ENCODE measurements around the gene KDM4B. TPM values are rescaled to one million over a fixed set of nuclear protein-coding genes. Genes with fewer than 3 reads are reported as not detected.
"Not testable (repeated sequence)": the region's sequence is repeated elsewhere in the genome, so short reads cannot be mapped to it uniquely, and the experiment has no call there.

KDM4B gene
- total RNA-seq, 4 donors from 2014 or later = 26.0 to 51.2 (median 34.2) TPM

GRCh38 chr19:5156231-5156986, 187.5 kb downstream of the KDM4B start:
- H3K9me3 ChIP-seq = peaks cover 0 to 14% (median 6%) of the 10 kb centered on the region in 4 donors
- TF ChIP-seq POLR2A (IDR thresholded peaks at IDR 0.05; ENCODE audit: low read depth) = no peak
- no peak for TF ChIP-seq POLR2AphosphoS5 (IDR thresholded peaks at IDR 0.05)
- no peak for TF ChIP-seq EP300 (IDR thresholded peaks at IDR 0.05)
- TF ChIP-seq, protein P1, sequence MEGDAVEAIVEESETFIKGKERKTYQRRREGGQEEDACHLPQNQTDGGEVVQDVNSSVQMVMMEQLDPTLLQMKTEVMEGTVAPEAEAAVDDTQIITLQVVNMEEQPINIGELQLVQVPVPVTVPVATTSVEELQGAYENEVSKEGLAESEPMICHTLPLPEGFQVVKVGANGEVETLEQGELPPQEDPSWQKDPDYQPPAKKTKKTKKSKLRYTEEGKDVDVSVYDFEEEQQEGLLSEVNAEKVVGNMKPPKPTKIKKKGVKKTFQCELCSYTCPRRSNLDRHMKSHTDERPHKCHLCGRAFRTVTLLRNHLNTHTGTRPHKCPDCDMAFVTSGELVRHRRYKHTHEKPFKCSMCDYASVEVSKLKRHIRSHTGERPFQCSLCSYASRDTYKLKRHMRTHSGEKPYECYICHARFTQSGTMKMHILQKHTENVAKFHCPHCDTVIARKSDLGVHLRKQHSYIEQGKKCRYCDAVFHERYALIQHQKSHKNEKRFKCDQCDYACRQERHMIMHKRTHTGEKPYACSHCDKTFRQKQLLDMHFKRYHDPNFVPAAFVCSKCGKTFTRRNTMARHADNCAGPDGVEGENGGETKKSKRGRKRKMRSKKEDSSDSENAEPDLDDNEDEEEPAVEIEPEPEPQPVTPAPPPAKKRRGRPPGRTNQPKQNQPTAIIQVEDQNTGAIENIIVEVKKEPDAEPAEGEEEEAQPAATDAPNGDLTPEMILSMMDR (IDR thresholded peaks at IDR 0.05) = no peak
- no peak overlapping the region for H3K4me3 ChIP-seq
- H3K4me1 ChIP-seq = no peaks in the 10 kb centered on the region
- no peak overlapping the region for H3K27ac ChIP-seq (replicated peaks in 1 of 4)
- no peaks in the 10 kb centered on the region for H3K27me3 ChIP-seq
- 57% methylated on average over 23 of the region's 23 CpGs for whole genome bisulfite sequencing
- no peak for DNase-seq (ENCODE audit: extremely low spot score)
- intact Hi-C loops (cut with DNase I) = no loop called here
- H3K36me3 ChIP-seq = peaks cover 5 to 12% (median 11%) of the 10 kb centered on the region in 4 donors

- no peaks in the 10 kb centered on the region for H3K27me3 ChIP-seq
- 59% methylated on average over 4 of the region's 4 CpGs for WGBS
- no peak overlapping the region for H3K27ac ChIP-seq (replicated peaks in 1 of 4)
- no peaks in the 10 kb centered on the region for H3K4me1 ChIP-seq
- no peak overlapping the region for H3K4me3 ChIP-seq
- peaks cover 0 to 14% (median 6%) of the 10 kb centered on the region in 4 donors for H3K9me3 ChIP-seq
- TF ChIP-seq, protein P1 (IDR thresholded peaks at IDR 0.05) = no peak
- TF ChIP-seq POLR2AphosphoS5 (IDR thresholded peaks at IDR 0.05) (no peak), EP300 (IDR thresholded peaks at IDR 0.05) (no peak), POLR2A (IDR thresholded peaks at IDR 0.05; ENCODE audit: low read depth) (no peak)
- intact Hi-C loops (cut with DNase I) = no loop called here
- no peak for DNase-seq (ENCODE audit: extremely low spot score)
- H3K36me3 ChIP-seq = peaks cover 2 to 4% (median 3%) of the 10 kb centered on the region in 4 donors
These were observed 188.3 kb downstream of the KDM4B start for GRCh38 chr19:5157186-5157585.

DNA sequence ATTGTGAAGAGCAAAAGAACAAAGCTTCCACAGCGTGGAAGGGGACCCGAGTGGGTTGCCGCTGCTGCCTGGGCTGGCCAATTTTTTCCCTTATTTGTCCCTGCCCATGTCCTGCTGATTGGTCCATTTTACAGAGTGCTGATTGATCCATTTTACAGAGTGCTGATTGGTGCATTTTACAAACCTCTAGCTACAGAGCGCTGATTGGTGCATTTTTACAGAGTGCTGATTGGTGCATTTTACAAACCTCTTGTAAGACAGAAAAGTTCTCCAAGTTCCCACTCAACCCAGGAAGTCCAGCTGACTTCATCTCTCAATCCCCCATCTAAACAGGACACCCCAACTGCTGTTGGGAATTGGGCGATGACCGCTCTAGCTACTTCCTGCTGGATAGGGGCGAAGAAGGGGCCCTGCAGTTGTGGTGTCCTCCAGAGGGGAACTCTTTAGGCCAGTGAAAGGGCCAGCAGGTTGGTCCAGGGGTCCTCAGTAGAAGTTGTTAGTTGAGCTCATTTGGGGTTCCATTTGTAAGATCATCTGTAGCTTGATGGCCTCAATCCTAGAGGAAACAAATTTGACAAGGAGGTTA, 189.7 kb downstream of the KDM4B start:
- WGBS = 95% methylated on average over 7 of the region's 7 CpGs
- H3K36me3 ChIP-seq; intact Hi-C loops (cut with DNase I); H3K27me3 ChIP-seq; H3K27ac ChIP-seq (replicated peaks in 1 of 4); H3K4me1 ChIP-seq; DNase-seq (ENCODE audit: extremely low spot score); H3K4me3 ChIP-seq: not testable (repeated sequence)
- peaks cover 0 to 14% (median 6%) of the 10 kb centered on the region in 4 donors for H3K9me3 ChIP-seq

- DNase-seq (ENCODE audit: extremely low spot score); H3K4me1 ChIP-seq; H3K36me3 ChIP-seq; H3K4me3 ChIP-seq; H3K27ac ChIP-seq (replicated peaks in 1 of 4); intact Hi-C loops (cut with DNase I); H3K27me3 ChIP-seq: not testable (repeated sequence)
- peaks cover 0 to 20% (median 7%) of the 10 kb centered on the region in 4 donors for H3K9me3 ChIP-seq
- 85% methylated on average over 2 of the region's 2 CpGs for WGBS
These were observed 191.4 kb downstream of the KDM4B start for GRCh38 chr19:5160158-5160795.

DNA sequence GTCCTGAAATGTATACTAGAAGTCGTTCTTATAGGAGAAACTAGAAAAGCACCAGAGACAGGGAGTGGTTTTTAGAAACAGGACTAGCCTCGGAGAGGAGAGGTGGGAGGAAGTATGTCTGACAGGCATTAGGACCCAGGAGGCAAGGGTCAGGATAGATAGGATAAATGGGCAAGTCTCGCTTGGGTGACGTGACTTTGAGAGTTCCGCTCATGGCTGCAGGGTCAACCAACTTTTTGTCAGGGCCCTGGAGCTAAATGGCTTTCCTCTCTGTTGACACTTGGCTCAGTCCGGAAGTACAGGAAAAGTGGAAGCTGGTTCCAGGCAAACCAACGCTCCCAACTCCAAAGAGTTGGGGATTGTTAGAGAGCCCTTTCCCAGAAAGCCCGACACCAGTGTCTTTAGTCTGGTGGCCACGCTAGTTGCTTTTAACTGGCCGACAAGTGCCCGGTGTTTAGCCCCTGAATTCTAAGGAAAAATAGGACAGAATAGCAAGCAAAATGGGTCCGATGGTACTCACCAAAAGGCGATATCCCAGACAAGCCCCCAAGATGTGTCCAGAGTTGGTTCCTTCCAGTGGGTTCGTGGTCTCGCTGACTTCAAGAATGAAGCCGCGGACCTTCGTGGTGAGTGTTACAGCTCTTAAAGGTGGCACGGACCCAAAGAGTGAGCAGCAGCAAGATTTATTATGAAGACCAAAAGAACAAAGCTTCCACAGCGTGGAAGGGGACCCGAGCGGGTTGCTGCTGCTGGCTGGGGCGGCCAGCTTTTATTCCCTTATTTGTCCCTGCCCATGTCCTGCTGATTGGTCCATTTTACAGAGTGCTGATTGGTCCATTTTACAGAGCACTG, 196.2 kb downstream of the KDM4B start:
- DNase-seq (ENCODE audit: extremely low spot score); H3K27me3 ChIP-seq; intact Hi-C loops (cut with DNase I); H3K9me3 ChIP-seq; H3K36me3 ChIP-seq; H3K27ac ChIP-seq (replicated peaks in 1 of 4); H3K4me3 ChIP-seq; H3K4me1 ChIP-seq: not testable (repeated sequence)
- WGBS = 84% methylated on average over 23 of the region's 23 CpGs

DNA sequence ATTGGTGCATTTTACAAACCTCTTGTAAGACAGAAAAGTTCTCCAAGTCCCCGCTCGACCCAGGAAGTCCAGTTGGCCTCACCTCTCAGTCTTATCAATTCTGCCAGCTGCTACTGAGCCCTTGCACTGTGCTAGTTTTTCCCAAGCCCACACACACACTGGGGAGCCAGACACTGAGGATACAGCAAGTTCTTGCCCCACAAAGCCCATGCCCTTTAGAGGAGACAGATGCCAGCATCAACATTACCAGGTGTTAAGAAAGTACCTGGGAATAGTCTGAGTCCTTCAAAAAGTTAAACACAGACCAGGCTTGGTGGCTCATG, 196.7 kb downstream of the KDM4B start:
- H3K4me3 ChIP-seq = no peak overlapping the region
- 90% methylated on average over 2 of the region's 2 CpGs for WGBS
- intact Hi-C loops (cut with DNase I) = no loop called here
- H3K27ac ChIP-seq (replicated peaks in 1 of 4) = no peak overlapping the region
- no peaks in the 10 kb centered on the region for H3K27me3 ChIP-seq
- DNase-seq (ENCODE audit: extremely low spot score) = no peak
- no peaks in the 10 kb centered on the region for H3K4me1 ChIP-seq
- TF ChIP-seq, protein P1 (IDR thresholded peaks at IDR 0.05) = no peak
- TF ChIP-seq POLR2A (IDR thresholded peaks at IDR 0.05; ENCODE audit: low read depth) (no peak), EP300 (IDR thresholded peaks at IDR 0.05) (no peak), POLR2AphosphoS5 (IDR thresholded peaks at IDR 0.05) (no peak)
- H3K36me3 ChIP-seq = no peaks in the 10 kb centered on the region
- peaks cover 0 to 7% (median 0%) of the 10 kb centered on the region in 4 donors for H3K9me3 ChIP-seq

Data from esophagus muscularis mucosa (tissue), 4 donors.